Keratinocyte (primary cell): ENCODE measurements around the gene NME9.

Experiments
- EZH2 ChIP-seq: IDR thresholded peaks from one replicate; pipeline ENCODE4 v1.6.1; 2012; ENCODE audit warnings: inconsistent platforms, mild to moderate bottlenecking, low read length, moderate library complexity
- TF ChIP-seq, protein P1 (sequence below), 3 experiments: IDR thresholded peaks in 1 of 3; conservative IDR thresholded peaks in 1 of 3; optimal IDR thresholded peaks in 1 of 3; 2 replicates in 2 of 3; 3 replicates in 1 of 3; pipeline versions ENCODE3 to v1.5.1; 2011; ENCODE audit warnings: low read length in 3 of 3, mild to moderate bottlenecking in 3 of 3, moderate library complexity in 2 of 3, control low read depth in 1 of 3, inconsistent platforms in 1 of 3; ENCODE audit not compliant: insufficient read depth in 2 of 3; ENCODE audit errors: extremely low read depth in 1 of 3

DNA sequence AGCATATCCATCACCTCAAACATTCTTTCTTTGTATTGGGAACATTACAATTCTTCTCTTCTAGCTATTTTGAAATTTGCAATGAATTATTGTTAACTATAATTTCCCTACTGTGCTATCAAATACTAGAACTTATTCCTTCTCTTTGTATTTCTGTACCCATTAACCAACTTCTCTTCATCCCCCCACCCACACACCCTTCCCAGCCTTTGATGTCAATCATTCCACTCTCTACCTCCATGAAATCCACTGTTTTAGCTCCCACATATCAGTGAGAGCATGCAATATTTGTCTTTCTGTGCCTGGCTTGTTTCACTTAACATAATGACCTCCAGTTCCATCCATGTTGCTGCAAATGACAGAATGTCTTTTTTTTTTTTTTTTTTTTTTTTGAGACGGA lies 49.3 kb upstream of the NME9 start:
- TF ChIP-seq, protein P1, sequence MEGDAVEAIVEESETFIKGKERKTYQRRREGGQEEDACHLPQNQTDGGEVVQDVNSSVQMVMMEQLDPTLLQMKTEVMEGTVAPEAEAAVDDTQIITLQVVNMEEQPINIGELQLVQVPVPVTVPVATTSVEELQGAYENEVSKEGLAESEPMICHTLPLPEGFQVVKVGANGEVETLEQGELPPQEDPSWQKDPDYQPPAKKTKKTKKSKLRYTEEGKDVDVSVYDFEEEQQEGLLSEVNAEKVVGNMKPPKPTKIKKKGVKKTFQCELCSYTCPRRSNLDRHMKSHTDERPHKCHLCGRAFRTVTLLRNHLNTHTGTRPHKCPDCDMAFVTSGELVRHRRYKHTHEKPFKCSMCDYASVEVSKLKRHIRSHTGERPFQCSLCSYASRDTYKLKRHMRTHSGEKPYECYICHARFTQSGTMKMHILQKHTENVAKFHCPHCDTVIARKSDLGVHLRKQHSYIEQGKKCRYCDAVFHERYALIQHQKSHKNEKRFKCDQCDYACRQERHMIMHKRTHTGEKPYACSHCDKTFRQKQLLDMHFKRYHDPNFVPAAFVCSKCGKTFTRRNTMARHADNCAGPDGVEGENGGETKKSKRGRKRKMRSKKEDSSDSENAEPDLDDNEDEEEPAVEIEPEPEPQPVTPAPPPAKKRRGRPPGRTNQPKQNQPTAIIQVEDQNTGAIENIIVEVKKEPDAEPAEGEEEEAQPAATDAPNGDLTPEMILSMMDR (optimal IDR thresholded peaks at IDR 0.05 in 1 of 3, IDR thresholded peaks at IDR 0.05 in 1 of 3, conservative IDR thresholded peaks at IDR 0.05 in 1 of 3; ENCODE audit: extremely low read depth in 1 of 3, insufficient read depth in 2 of 3, low read length in 3 of 3) = no peak
- TF ChIP-seq EZH2 = no peak
